Osteoblast (primary cell): Measurements from ENCODE around the gene BTBD6. TPM values are rescaled to one million over a fixed set of nuclear protein-coding genes. Genes with fewer than 3 reads are reported as not detected.

ENCODE experiments used
- DNase-seq: peaks from one replicate; pipeline ENCODE4 v3.0.0; 2011; ENCODE audit warnings: low spot score, mixed read lengths; ENCODE audit not compliant: insufficient read length; ENCODE audit errors: missing footprints
- H2AFZ ChIP-seq: 2 replicates; pipeline ENCODE4 v1.6.0; 2011; ENCODE audit warnings: mild to moderate bottlenecking, low read length
- H3K27ac ChIP-seq: 2 replicates; pipeline ENCODE4 v1.5.1; 2011; ENCODE audit warnings: mild to moderate bottlenecking, low read depth, low read length, moderate library complexity
- H3K27me3 ChIP-seq: 2 replicates; pipeline ENCODE4 v1.6.0; 2012; ENCODE audit warnings: mild to moderate bottlenecking, control low read depth, inconsistent platforms, low read length, moderate library complexity; ENCODE audit not compliant: insufficient read depth
- H3K36me3 ChIP-seq: 2 replicates; pipeline ENCODE4 v1.5.1; 2011; ENCODE audit warnings: mild to moderate bottlenecking, low read length, control low read depth, moderate library complexity; ENCODE audit not compliant: insufficient read depth
- H3K4me1 ChIP-seq: 2 replicates; pipeline ENCODE4 v1.5.1; 2011; ENCODE audit warnings: mild to moderate bottlenecking, low read length, control low read depth, moderate library complexity; ENCODE audit not compliant: insufficient read depth
- H3K4me2 ChIP-seq: 2 replicates; pipeline ENCODE4 v1.6.0; 2011; ENCODE audit warnings: mild to moderate bottlenecking, low read length; ENCODE audit not compliant: insufficient read depth
- H3K4me3 ChIP-seq: fragments of 200-600 bp; sonication (generic); 3 replicates; pipeline ENCODE4 v1.5.1; 2012; ENCODE audit warnings: mild to moderate bottlenecking, low read length, inconsistent platforms; ENCODE audit not compliant: insufficient read depth
- H3K79me2 ChIP-seq: 2 replicates; pipeline ENCODE4 v1.6.0; 2012; ENCODE audit warnings: mild to moderate bottlenecking, low read length, control low read depth, inconsistent platforms; ENCODE audit not compliant: insufficient read depth
- H3K9me3 ChIP-seq: 2 replicates; pipeline ENCODE4 v1.5.1; 2011; ENCODE audit warnings: low read depth, low read length, control low read depth
- H4K20me1 ChIP-seq: 2 replicates; pipeline ENCODE4 v1.6.0; 2012; ENCODE audit warnings: mild to moderate bottlenecking, low read length, control low read depth; ENCODE audit not compliant: insufficient read depth
- total RNA-seq: library from RNA; depleted of rRNA; stranded (reverse); fragments of >200 nt; gene quantifications from 2 replicates; pipeline ENCODE4 v1.2.3, GENCODE V29; 2012
- TF ChIP-seq, protein P1 (sequence below): IDR thresholded peaks from 2 replicates; pipeline ENCODE4 v1.5.1; 2011; ENCODE audit warnings: mild to moderate bottlenecking, low read depth, low read length, moderate library complexity; ENCODE audit errors: extremely low read depth

BTBD6 gene
- total RNA-seq, 1 donor = 54.3 TPM

DNA sequence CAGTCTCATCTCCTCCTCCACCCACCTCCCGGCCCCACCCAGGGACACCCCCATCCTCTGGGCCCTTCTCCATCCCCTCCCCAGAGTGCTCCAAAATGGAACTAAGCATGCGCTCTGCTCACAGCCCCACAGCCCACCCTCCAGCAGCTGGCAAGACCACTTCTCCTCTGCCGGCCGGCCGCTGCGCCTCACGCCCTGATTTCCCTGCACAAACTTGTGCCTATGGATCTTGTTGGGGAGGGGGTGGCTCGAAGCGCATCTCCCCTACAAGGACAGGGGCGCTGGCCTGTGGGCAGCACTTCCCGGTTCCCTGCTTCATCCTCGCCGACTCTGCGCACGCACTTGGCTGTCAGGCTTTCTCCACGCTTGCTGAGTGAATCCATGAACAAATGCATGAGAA is 47.7 kb upstream of the BTBD6 start:
- Histone ChIP-seq H3K79me2 (no peaks in the 10 kb centered on the region), H3K4me3 (no peak overlapping the region), H3K27ac (no peak overlapping the region), H3K36me3 (no peaks in the 10 kb centered on the region), H3K4me1 (peaks cover 7% of the 10 kb centered on the region), H3K9me3 (no peaks in the 10 kb centered on the region), H3K4me2 (no peak overlapping the region), H4K20me1 (no peaks in the 10 kb centered on the region), H2AFZ (no peak overlapping the region), H3K27me3 (peaks cover 24% of the 10 kb centered on the region)
- TF ChIP-seq, protein P1, sequence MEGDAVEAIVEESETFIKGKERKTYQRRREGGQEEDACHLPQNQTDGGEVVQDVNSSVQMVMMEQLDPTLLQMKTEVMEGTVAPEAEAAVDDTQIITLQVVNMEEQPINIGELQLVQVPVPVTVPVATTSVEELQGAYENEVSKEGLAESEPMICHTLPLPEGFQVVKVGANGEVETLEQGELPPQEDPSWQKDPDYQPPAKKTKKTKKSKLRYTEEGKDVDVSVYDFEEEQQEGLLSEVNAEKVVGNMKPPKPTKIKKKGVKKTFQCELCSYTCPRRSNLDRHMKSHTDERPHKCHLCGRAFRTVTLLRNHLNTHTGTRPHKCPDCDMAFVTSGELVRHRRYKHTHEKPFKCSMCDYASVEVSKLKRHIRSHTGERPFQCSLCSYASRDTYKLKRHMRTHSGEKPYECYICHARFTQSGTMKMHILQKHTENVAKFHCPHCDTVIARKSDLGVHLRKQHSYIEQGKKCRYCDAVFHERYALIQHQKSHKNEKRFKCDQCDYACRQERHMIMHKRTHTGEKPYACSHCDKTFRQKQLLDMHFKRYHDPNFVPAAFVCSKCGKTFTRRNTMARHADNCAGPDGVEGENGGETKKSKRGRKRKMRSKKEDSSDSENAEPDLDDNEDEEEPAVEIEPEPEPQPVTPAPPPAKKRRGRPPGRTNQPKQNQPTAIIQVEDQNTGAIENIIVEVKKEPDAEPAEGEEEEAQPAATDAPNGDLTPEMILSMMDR = no peak
- DNase-seq = no peak

DNA sequence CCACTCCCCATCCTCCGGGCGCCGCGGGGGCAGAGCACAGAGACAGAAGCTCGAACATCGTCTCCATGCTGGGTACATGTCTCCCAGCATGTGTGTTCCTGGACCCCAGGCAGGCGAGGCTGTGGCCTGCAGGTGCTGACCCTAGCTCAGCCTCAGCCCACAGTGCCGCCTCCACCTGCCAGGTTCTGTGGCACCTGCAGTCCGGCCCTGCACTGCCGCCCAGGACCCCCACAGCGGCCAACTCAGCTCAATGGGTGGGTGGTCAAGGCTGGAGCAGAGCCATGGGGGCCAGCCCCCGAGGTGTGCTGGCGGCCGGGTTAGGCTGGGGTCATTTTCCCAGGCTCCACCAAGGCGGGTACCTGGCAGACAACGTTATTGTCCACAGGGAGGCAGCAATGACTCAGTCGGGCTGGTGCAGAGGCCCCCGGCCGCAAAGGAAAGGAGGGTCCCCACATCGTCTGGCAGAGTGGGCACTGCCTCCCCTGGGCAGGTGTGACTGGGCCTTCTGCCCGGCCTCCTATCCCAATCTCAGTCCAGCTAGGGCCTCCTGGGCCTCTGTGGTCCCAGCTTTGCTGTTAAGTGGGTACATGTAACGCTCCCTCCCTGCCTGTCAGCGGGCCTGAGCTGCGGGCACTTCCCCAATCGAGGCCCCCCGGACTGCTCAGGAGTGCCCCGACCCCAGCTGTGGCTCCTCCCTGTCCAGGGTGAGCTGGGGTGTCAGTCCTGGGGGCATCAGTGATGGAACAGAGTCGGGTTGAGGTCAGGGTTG is 47.0 kb upstream of the BTBD6 start:
- Histone ChIP-seq H3K79me2 (no peaks in the 10 kb centered on the region), H3K9me3 (no peaks in the 10 kb centered on the region), H3K36me3 (no peaks in the 10 kb centered on the region), H3K4me1 (peaks cover 7% of the 10 kb centered on the region), H3K27ac (no peak overlapping the region), H3K4me2 (no peak overlapping the region), H3K4me3 (no peak overlapping the region), H2AFZ (no peak overlapping the region), H4K20me1 (no peaks in the 10 kb centered on the region), H3K27me3 (peaks cover 17% of the 10 kb centered on the region)
- TF ChIP-seq, protein P1 = no peak
- DNase-seq = no peak

GRCh38 chr14:105201925-105202513 is 46.3 kb upstream of the BTBD6 start:
- H2AFZ ChIP-seq = no peak overlapping the region
- DNase-seq = no peak
- H3K4me2 ChIP-seq = no peak overlapping the region
- H3K79me2 ChIP-seq = no peaks in the 10 kb centered on the region
- no peaks in the 10 kb centered on the region for H3K9me3 ChIP-seq
- H3K27me3 ChIP-seq = peaks cover 12% of the 10 kb centered on the region
- H3K36me3 ChIP-seq = no peaks in the 10 kb centered on the region
- TF ChIP-seq, protein P1 = no peak
- H3K4me1 ChIP-seq = peaks cover 7% of the 10 kb centered on the region
- no peak overlapping the region for H3K27ac ChIP-seq
- H4K20me1 ChIP-seq = no peaks in the 10 kb centered on the region
- H3K4me3 ChIP-seq = no peak overlapping the region

DNA sequence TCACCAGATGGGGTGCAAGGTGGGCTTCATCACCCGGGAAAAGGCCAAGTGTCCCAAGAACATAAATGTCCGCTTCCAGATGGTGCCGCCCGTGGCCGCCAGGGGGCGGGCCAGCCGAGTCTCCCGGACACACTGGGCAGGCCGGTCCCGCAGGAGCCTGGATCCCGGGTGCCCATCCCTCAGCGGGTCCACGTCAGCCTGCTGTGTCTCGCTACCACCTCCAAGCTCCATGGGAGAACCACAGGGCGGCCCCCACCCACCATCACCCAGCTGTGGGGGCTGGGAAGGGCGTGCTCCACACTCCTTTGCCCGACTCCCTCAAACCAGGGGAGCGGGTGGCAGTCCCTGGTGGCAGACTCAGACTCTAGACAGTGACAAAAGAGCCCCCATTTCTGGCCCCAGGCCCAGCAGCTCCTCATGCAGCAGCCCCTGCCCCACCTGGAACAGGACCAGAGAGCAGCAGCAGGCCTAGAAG is 45.2 kb upstream of the BTBD6 start:
- peaks cover 4% of the 10 kb centered on the region for H3K27me3 ChIP-seq

More for the DNA sequence above, 45.2 kb upstream of the BTBD6 start:
- Histone ChIP-seq H2AFZ (no peak overlapping the region), H3K79me2 (no peaks in the 10 kb centered on the region), H3K4me2 (no peak overlapping the region), H3K9me3 (no peaks in the 10 kb centered on the region), H4K20me1 (no peaks in the 10 kb centered on the region), H3K36me3 (no peaks in the 10 kb centered on the region), H3K27ac (no peak overlapping the region), H3K4me1 (peaks cover 7% of the 10 kb centered on the region), H3K4me3 (no peak overlapping the region)
- TF ChIP-seq, protein P1 = peak; percentile 78
- DNase-seq = peak; percentile 99
